ENCODE results near the gene RIOK1.

- no peak for TF ChIP-seq CTCF (IDR thresholded peaks at IDR 0.05; ENCODE audit: insufficient read depth, low read depth, low read length)
- no peak for TF ChIP-seq EZH2 (IDR thresholded peaks at IDR 0.05; ENCODE audit: insufficient read depth, low read length)
Observed at GRCh38 chr6:7424058-7424457, 34.5 kb downstream of the RIOK1 start.
